Measurements from ENCODE around the gene HHLA2.

Gene HHLA2

DNA sequence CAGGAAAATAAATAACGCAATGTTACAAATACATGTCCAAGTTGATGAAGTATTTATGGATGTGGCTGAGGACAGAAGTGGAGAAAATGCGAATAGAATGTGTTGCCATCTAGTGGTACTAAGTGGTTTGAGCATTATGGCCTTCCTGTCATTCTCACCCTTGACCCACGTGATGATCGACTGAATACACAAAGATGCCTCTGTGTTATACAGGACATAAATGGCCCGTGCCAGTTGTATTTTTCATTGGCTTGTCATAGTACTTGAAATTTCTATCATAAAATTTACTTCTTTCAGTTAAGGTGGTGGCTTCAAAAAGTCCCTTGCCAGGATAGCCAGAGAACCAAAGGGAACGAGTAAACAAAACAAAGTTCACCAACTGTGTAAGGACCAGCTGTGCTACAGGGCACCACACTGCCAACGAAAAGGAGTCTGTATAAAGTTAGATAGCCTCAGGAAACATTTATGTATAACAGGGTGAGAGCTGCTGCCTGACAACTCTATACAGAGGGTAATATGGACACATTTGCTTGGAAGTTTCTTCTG lies 110.4 kb downstream of the HHLA2 start:
- H3K4me3 ChIP-seq (ENCODE audit: low read depth, low read length), result no peak overlapping the region
- H3K4me1 ChIP-seq (ENCODE audit: control insufficient read depth, insufficient read depth, low read length), result no peaks in the 10 kb centered on the region; the same call in 1 of the 2 replicates
- H3K27ac ChIP-seq (ENCODE audit: low read depth, low read length), result no peak overlapping the region
- H3K9ac ChIP-seq (ENCODE audit: low read length), result no peak overlapping the region
- peaks cover 4% of the 10 kb centered on the region; the same call in 1 of the 2 replicates for H3K9me3 ChIP-seq (ENCODE audit: control insufficient read depth, insufficient read depth, low read depth, low read length)
- no peaks in the 10 kb centered on the region for H3K36me3 ChIP-seq (ENCODE audit: control insufficient read depth, insufficient read depth, low read length)
- no peaks in the 10 kb centered on the region for H3K27me3 ChIP-seq (ENCODE audit: control insufficient read depth, insufficient read depth, low read length)

DNA sequence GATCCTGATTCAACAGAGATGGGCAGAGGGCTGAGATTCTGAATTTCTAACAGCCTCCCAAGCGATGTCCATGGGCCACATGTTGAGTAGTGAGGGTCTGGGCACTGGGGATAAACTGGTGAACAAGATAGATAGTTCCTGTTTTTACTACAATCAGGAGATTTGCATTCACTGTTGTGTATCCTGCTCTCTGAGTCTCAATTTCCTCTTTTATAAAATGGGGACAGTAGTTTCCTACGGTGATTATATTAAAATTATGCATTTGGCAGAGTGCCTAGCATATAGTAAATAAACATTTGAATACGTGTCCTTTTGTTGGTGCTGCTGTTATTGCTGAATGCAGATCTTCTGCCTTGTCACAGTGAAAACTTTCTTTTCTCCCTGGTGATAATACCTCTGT lies 111.5 kb downstream of the HHLA2 start:
- no peaks in the 10 kb centered on the region for H3K36me3 ChIP-seq (ENCODE audit: control insufficient read depth, insufficient read depth, low read length)
- no peak overlapping the region for H3K9ac ChIP-seq (ENCODE audit: low read length)
- H3K27ac ChIP-seq (ENCODE audit: low read depth, low read length), result no peak overlapping the region
- peaks cover 4% of the 10 kb centered on the region; the same call in 1 of the 2 replicates for H3K9me3 ChIP-seq (ENCODE audit: control insufficient read depth, insufficient read depth, low read depth, low read length)
- no peak overlapping the region for H3K4me3 ChIP-seq (ENCODE audit: low read depth, low read length)
- H3K27me3 ChIP-seq (ENCODE audit: control insufficient read depth, insufficient read depth, low read length), result no peaks in the 10 kb centered on the region
- H3K4me1 ChIP-seq (ENCODE audit: control insufficient read depth, insufficient read depth, low read length), result no peaks in the 10 kb centered on the region; the same call in 1 of the 2 replicates

- Histone ChIP-seq H3K9ac (ENCODE audit: low read length) (no peak overlapping the region), H3K9me3 (ENCODE audit: control insufficient read depth, insufficient read depth, low read depth, low read length) (peaks cover 4% of the 10 kb centered on the region; the same call in 1 of the 2 replicates), H3K36me3 (ENCODE audit: control insufficient read depth, insufficient read depth, low read length) (no peaks in the 10 kb centered on the region), H3K4me3 (ENCODE audit: low read depth, low read length) (no peak overlapping the region), H3K27ac (ENCODE audit: low read depth, low read length) (no peak overlapping the region), H3K27me3 (ENCODE audit: control insufficient read depth, insufficient read depth, low read length) (no peaks in the 10 kb centered on the region), H3K4me1 (ENCODE audit: control insufficient read depth, insufficient read depth, low read length) (no peaks in the 10 kb centered on the region; the same call in 1 of the 2 replicates)
Measured at GRCh38 chr3:108408883-108409799, 112.8 kb downstream of the HHLA2 start.

- Histone ChIP-seq H3K9ac (ENCODE audit: low read length) (no peak overlapping the region), H3K27ac (ENCODE audit: low read depth, low read length) (no peak overlapping the region), H3K36me3 (ENCODE audit: control insufficient read depth, insufficient read depth, low read length) (no peaks in the 10 kb centered on the region), H3K4me3 (ENCODE audit: low read depth, low read length) (no peak overlapping the region), H3K27me3 (ENCODE audit: control insufficient read depth, insufficient read depth, low read length) (no peaks in the 10 kb centered on the region), H3K4me1 (ENCODE audit: control insufficient read depth, insufficient read depth, low read length) (no peaks in the 10 kb centered on the region; the same call in 1 of the 2 replicates), H3K9me3 (ENCODE audit: control insufficient read depth, insufficient read depth, low read depth, low read length) (peaks cover 4% of the 10 kb centered on the region; the same call in 1 of the 2 replicates)
Measured at GRCh38 chr3:108409800-108410178, 113.4 kb downstream of the HHLA2 start.

DNA sequence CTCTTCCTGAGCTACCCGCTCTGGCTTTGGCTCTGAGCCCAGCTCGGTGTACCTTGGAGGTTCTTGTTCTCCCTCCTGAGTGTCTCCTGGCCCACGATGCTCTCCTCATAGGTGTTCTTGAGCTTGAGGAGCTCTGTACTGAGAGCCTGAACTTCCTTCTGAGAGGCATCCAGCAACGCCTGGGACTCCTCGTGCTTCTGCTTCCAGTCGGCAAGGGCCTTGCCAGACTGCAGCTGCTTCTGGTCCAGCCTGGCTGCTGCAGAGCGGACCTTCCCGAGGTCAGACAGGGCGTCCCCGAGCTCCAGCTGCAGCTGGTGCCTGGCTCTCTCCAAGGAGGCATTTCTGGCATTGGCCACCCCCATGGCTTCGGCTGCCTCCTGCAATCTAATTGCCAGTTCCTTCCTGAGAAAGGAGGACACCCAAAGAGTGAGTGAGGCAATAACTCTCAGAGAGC lies 114.2 kb downstream of the HHLA2 start:
- Histone ChIP-seq H3K27me3 (ENCODE audit: control insufficient read depth, insufficient read depth, low read length) (no peaks in the 10 kb centered on the region), H3K9ac (ENCODE audit: low read length) (no peak overlapping the region), H3K9me3 (ENCODE audit: control insufficient read depth, insufficient read depth, low read depth, low read length) (peaks cover 4% of the 10 kb centered on the region; the same call in 1 of the 2 replicates), H3K27ac (ENCODE audit: low read depth, low read length) (no peak overlapping the region), H3K36me3 (ENCODE audit: control insufficient read depth, insufficient read depth, low read length) (no peaks in the 10 kb centered on the region), H3K4me1 (ENCODE audit: control insufficient read depth, insufficient read depth, low read length) (no peaks in the 10 kb centered on the region; the same call in 1 of the 2 replicates), H3K4me3 (ENCODE audit: low read depth, low read length) (no peak overlapping the region)

GRCh38 chr3:108412121-108412750 lies 115.9 kb downstream of the HHLA2 start:
- peaks cover 4% of the 10 kb centered on the region; the same call in 1 of the 2 replicates for H3K9me3 ChIP-seq (ENCODE audit: control insufficient read depth, insufficient read depth, low read depth, low read length)
- H3K36me3 ChIP-seq (ENCODE audit: control insufficient read depth, insufficient read depth, low read length), result no peaks in the 10 kb centered on the region
- no peak overlapping the region for H3K4me3 ChIP-seq (ENCODE audit: low read depth, low read length)
- H3K4me1 ChIP-seq (ENCODE audit: control insufficient read depth, insufficient read depth, low read length), result no peaks in the 10 kb centered on the region; the same call in 1 of the 2 replicates
- H3K27me3 ChIP-seq (ENCODE audit: control insufficient read depth, insufficient read depth, low read length), result no peaks in the 10 kb centered on the region
- H3K9ac ChIP-seq (ENCODE audit: low read length), result no peak overlapping the region
- no peak overlapping the region for H3K27ac ChIP-seq (ENCODE audit: low read depth, low read length)

GRCh38 chr3:108414007-108414406 lies 117.7 kb downstream of the HHLA2 start:
- no peaks in the 10 kb centered on the region for H3K4me1 ChIP-seq (ENCODE audit: control insufficient read depth, insufficient read depth, low read length)
- H3K27ac ChIP-seq (ENCODE audit: low read depth, low read length), result no peak overlapping the region
- no peak overlapping the region for H3K4me3 ChIP-seq (ENCODE audit: low read depth, low read length)

GRCh38 chr3:108415661-108416060 lies 119.3 kb downstream of the HHLA2 start:
- H3K9ac ChIP-seq (ENCODE audit: low read length), result no peak overlapping the region
- H3K9me3 ChIP-seq (ENCODE audit: control insufficient read depth, insufficient read depth, low read depth, low read length), result 0 out of 2 replicates have a peak, but pooled peaks cover under 1% of the 10 kb centered on the region
- H3K36me3 ChIP-seq (ENCODE audit: control insufficient read depth, insufficient read depth, low read length), result no peaks in the 10 kb centered on the region
- H3K27ac ChIP-seq (ENCODE audit: low read depth, low read length), result no peak overlapping the region
- H3K27me3 ChIP-seq (ENCODE audit: control insufficient read depth, insufficient read depth, low read length), result no peaks in the 10 kb centered on the region
- H3K4me3 ChIP-seq (ENCODE audit: low read depth, low read length), result no peak overlapping the region
- H3K4me1 ChIP-seq (ENCODE audit: control insufficient read depth, insufficient read depth, low read length), result no peaks in the 10 kb centered on the region

More at GRCh38 chr3:108414007-108414406, 117.7 kb downstream of the HHLA2 start:
- peaks cover 4% of the 10 kb centered on the region; the same call in 1 of the 2 replicates for H3K9me3 ChIP-seq (ENCODE audit: control insufficient read depth, insufficient read depth, low read depth, low read length)
- H3K27me3 ChIP-seq (ENCODE audit: control insufficient read depth, insufficient read depth, low read length), result no peaks in the 10 kb centered on the region
- no peaks in the 10 kb centered on the region for H3K36me3 ChIP-seq (ENCODE audit: control insufficient read depth, insufficient read depth, low read length)
- H3K9ac ChIP-seq (ENCODE audit: low read length), result no peak overlapping the region

DNA sequence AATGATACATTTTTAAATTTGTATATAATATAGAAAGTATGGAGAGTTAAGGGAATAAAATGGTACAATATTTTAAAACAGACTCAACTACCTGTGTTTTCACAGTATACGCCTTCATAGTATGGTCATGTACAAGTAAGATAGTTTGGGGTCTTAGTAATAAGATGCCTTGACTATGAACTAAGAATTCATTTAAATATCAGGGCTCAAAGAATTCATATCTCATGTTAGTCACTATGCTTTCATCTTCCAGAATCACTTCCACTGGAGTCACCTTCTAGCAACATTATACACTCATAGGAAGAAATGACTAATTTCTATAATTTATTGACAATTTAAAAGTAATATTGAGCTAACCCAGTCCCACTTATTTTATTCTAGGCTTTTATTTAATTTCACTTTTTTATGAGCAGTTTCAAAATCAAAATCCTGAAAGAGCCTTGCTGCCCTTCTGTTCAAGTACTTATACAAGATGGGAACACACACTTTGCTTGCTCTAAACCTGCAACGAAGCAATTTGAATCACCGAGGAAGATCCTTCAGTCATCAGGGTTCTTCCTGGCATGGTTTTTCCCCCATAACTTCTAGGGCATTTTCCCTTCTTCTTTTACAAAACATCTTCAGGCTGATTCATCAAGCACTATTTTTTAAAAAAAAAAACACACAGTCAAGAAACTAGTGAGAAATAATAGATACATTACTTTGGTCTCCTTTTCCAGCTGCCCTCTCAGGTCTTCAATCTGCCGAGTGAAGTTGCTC lies 119.9 kb downstream of the HHLA2 start:
- Histone ChIP-seq H3K27me3 (ENCODE audit: control insufficient read depth, insufficient read depth, low read length) (no peaks in the 10 kb centered on the region), H3K9me3 (ENCODE audit: control insufficient read depth, insufficient read depth, low read depth, low read length) (no peaks in the 10 kb centered on the region), H3K36me3 (ENCODE audit: control insufficient read depth, insufficient read depth, low read length) (no peaks in the 10 kb centered on the region), H3K9ac (ENCODE audit: low read length) (no peak overlapping the region), H3K27ac (ENCODE audit: low read depth, low read length) (no peak overlapping the region), H3K4me3 (ENCODE audit: low read depth, low read length) (no peak overlapping the region), H3K4me1 (ENCODE audit: control insufficient read depth, insufficient read depth, low read length) (no peaks in the 10 kb centered on the region)

DNA sequence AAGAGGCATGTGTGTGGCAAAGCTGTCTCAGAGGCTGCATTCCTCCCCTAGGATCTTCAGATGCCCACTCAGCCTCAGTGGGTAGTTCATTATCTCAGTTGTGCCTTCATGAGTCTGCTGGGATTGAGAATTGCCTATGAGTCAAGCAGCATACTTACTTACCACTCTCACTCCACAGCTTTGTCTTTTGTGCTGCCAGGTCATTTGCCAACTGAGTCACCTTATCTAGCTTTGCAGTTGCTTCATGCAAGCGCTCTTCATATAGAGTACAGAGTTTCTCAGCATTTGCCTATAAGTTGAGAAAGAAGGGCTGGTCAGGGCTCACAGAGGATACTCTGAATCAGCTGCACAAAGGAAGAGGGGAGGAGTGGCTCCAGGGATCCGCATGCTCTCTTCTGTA lies 124.6 kb downstream of the HHLA2 start:
- H3K27ac ChIP-seq (ENCODE audit: low read depth, low read length), result no peak overlapping the region
- no peaks in the 10 kb centered on the region for H3K9me3 ChIP-seq (ENCODE audit: control insufficient read depth, insufficient read depth, low read depth, low read length)
- no peak overlapping the region for H3K9ac ChIP-seq (ENCODE audit: low read length)
- no peaks in the 10 kb centered on the region for H3K4me1 ChIP-seq (ENCODE audit: control insufficient read depth, insufficient read depth, low read length)
- no peaks in the 10 kb centered on the region for H3K36me3 ChIP-seq (ENCODE audit: control insufficient read depth, insufficient read depth, low read length)
- H3K27me3 ChIP-seq (ENCODE audit: control insufficient read depth, insufficient read depth, low read length), result no peaks in the 10 kb centered on the region
- no peak overlapping the region for H3K4me3 ChIP-seq (ENCODE audit: low read depth, low read length)

All from HUES6 (cell line).